Nephron progenitor cell (in vitro differentiated cells): ENCODE data around the gene EMX2.

Experiments used
- DNase-seq: peaks from one replicate; pipeline ENCODE4 v3.0.0; 2021
- H3K27ac Mint-ChIP-seq: 2 replicates; pipeline ENCODE4 v1.8.0; 2021; ENCODE audit warnings: mild to moderate bottlenecking, moderate library complexity, mixed read lengths
- H3K27me3 Mint-ChIP-seq: 2 replicates; pipeline ENCODE4 v1.8.0; 2021; ENCODE audit warnings: mild to moderate bottlenecking, low read depth, mixed read lengths; ENCODE audit not compliant: poor library complexity
- H3K36me3 Mint-ChIP-seq: 2 replicates; pipeline ENCODE4 v1.8.0; 2021; ENCODE audit warnings: low read depth, mixed read lengths
- H3K4me1 Mint-ChIP-seq: 2 replicates; pipeline ENCODE4 v1.8.0; 2021; ENCODE audit warnings: mixed read lengths
- H3K4me3 Mint-ChIP-seq: 2 replicates; pipeline ENCODE4 v1.8.0; 2021; ENCODE audit warnings: mild to moderate bottlenecking, moderate library complexity, mixed read lengths
- H3K9me3 Mint-ChIP-seq: 2 replicates; pipeline ENCODE4 v1.8.0; 2021; ENCODE audit warnings: mild to moderate bottlenecking, moderate library complexity, mixed read lengths
- TF ChIP-seq, protein P1 (sequence below): fragments of 200-600 bp; sonication (generic); IDR thresholded peaks from 2 replicates; pipeline ENCODE4 v1.5.0; 2021; ENCODE audit warnings: antibody characterized with exemption

EMX2 gene

DNA sequence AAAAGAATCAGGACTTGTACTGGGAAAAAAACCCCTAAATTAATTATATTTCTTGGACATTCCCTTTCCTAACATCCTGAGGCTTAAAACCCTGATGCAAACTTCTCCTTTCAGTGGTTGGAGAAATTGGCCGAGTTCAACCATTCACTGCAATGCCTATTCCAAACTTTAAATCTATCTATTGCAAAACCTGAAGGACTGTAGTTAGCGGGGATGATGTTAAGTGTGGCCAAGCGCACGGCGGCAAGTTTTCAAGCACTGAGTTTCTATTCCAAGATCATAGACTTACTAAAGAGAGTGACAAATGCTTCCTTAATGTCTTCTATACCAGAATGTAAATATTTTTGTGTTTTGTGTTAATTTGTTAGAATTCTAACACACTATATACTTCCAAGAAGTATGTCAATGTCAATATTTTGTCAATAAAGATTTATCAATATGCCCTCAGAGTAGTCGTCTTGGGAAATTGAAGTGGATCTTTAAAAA lies 6.6 kb downstream of the EMX2 start:
- H3K36me3 Mint-ChIP-seq = peaks cover 8% of the 10 kb centered on the region
- H3K27ac Mint-ChIP-seq = no peak overlapping the region
- peaks cover 4% of the 10 kb centered on the region for H3K9me3 Mint-ChIP-seq
- no peak overlapping the region for H3K4me3 Mint-ChIP-seq
- peaks cover 76% of the 10 kb centered on the region for H3K4me1 Mint-ChIP-seq
- peaks cover 100% of the 10 kb centered on the region for H3K27me3 Mint-ChIP-seq
- no peak for DNase-seq
- TF ChIP-seq, protein P1, sequence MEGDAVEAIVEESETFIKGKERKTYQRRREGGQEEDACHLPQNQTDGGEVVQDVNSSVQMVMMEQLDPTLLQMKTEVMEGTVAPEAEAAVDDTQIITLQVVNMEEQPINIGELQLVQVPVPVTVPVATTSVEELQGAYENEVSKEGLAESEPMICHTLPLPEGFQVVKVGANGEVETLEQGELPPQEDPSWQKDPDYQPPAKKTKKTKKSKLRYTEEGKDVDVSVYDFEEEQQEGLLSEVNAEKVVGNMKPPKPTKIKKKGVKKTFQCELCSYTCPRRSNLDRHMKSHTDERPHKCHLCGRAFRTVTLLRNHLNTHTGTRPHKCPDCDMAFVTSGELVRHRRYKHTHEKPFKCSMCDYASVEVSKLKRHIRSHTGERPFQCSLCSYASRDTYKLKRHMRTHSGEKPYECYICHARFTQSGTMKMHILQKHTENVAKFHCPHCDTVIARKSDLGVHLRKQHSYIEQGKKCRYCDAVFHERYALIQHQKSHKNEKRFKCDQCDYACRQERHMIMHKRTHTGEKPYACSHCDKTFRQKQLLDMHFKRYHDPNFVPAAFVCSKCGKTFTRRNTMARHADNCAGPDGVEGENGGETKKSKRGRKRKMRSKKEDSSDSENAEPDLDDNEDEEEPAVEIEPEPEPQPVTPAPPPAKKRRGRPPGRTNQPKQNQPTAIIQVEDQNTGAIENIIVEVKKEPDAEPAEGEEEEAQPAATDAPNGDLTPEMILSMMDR = no peak

DNA sequence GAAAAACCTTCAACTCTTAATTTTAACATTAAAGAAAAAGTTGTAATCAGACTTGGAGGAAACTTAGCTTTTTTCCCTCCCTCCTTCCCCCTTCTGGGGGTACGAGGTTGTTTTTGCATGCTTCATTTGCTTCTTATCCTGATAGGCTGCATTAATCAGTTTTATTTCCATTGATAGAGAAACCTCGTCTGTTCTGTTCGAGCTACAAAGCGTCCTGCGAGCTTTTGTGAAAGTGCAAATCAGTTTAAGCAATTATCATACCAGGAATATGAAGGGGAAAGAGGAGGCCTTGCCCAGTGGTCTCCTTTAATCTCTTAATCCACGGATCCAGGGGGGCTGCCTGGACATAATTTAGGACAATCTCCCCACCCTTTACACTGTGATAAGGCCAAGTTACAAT lies 7.5 kb downstream of the EMX2 start:
- H3K4me3 Mint-ChIP-seq = no peak overlapping the region
- TF ChIP-seq, protein P1 = no peak
- H3K27ac Mint-ChIP-seq = no peak overlapping the region
- peaks cover 100% of the 10 kb centered on the region for H3K27me3 Mint-ChIP-seq
- no peak for DNase-seq
- H3K4me1 Mint-ChIP-seq = peaks cover 77% of the 10 kb centered on the region
- H3K9me3 Mint-ChIP-seq = peaks cover 4% of the 10 kb centered on the region
- peaks cover 8% of the 10 kb centered on the region for H3K36me3 Mint-ChIP-seq

DNA sequence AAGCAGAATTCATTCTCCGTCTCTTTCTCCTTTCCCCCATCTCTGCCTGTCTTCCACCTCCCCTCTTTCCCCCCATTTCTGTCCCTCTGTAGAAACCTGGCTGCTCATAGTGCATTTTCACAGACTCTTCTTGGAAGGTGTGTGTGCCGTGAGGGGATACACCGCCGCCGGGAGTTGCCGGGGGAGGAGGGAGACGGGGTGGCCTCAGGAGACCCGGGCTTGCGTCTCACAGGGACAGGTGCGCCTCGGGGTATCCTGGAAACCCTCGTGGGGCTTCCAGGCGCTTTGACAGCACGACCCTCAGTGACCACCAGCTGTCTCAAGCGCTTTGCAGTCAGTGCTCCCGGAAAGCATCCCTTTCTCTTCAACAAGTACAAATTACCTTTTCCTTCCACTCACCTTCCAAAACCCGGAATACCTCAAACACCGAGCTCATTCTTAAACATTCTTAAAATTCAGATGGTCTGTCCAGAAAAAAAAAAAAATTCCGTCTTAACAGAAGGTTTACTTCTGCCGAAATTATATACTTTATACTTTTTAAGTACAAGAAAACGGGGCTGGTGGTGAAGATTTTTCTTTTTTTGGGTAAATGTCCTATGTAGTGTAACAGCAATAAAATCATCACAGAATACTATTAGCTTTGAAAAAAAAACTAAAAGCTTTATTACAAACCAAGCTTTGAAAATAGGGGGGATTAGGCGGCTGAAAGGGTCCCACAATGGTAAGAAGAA lies 8.2 kb downstream of the EMX2 start:
- TF ChIP-seq, protein P1 = no peak
- H3K27ac Mint-ChIP-seq = no peak overlapping the region
- H3K4me3 Mint-ChIP-seq = peak overlapping the region; percentile 76
- H3K4me1 Mint-ChIP-seq = peaks cover 75% of the 10 kb centered on the region
- peaks cover 99% of the 10 kb centered on the region for H3K27me3 Mint-ChIP-seq
- H3K9me3 Mint-ChIP-seq = peaks cover 4% of the 10 kb centered on the region
- peaks cover 8% of the 10 kb centered on the region for H3K36me3 Mint-ChIP-seq
- DNase-seq = no peak

DNA sequence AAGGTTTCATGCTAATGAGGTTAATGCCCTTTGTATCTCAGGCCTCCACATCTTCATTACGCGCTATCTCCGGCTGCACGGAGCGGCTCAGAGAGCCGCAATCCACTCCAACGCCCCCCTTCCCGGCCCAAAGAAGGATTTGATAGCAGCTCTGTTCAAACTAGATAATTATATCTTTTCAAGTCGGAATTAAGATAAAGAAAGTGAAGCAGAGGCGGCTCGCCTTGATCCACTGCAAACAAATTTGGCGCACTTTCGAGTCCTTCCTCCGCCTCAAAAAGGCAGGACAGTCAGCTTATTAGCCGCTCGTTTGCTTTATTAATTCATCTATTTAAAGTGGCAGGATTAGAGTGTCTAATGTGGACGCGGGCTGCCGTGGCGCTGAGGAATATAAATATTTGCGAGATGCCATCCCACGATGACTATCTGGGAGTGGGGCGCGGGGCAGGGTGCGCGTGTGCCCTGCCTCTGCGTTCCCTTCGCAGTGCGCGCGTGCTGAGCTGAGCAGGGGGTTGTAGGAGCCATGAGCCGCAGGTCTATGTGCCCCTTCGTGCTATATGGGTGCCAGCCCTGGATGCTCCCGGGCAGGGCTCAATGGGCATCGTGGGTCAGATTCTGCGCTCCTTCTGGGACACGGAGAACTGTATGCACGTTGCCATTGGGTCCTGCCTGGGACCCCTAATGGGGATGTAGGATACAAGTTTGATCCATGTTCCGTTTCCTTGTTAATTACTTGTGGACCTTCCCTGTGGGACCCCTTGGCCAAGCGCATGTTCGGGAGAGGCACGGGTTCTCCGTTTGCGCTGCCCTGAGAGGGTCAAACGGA lies 9.0 kb downstream of the EMX2 start:
- Mint-ChIP-seq H3K4me3 (peak overlapping the region; percentile 76), H3K27ac (no peak overlapping the region), H3K27me3 (peaks cover 99% of the 10 kb centered on the region), H3K4me1 (peaks cover 67% of the 10 kb centered on the region), H3K36me3 (peaks cover 8% of the 10 kb centered on the region), H3K9me3 (peaks cover 4% of the 10 kb centered on the region)
- no peak for DNase-seq
- TF ChIP-seq, protein P1 = no peak

DNA sequence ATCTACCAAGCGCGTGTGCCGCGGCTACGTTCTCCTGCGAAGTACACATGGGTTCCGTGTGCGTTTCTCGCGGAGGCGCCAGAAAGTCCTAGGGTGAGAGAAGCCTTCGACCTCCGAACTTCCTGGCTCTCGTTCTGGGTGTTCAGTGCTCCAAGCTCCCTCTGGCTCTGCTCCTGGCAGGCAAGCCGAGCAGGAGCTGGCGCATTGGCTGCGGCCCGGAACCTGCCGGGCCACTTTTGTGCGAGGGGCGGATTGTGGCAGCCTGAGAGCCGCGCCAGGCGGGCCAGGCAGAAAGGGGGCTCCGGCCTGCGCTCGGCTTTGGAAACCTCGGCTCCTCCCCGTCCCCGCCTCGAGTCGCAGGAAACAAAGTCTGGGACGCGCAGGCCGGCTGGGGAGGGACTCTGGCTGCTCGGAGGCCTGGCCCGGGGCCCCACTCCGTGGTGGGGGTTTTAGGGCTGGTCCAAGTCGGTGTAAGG lies 9.6 kb downstream of the EMX2 start:
- peak overlapping the region; percentile 29 for H3K27ac Mint-ChIP-seq
- TF ChIP-seq, protein P1 = no peak
- peaks cover 4% of the 10 kb centered on the region for H3K9me3 Mint-ChIP-seq
- peak; percentile 61 for DNase-seq
- H3K4me1 Mint-ChIP-seq = peaks cover 62% of the 10 kb centered on the region
- peaks cover 8% of the 10 kb centered on the region for H3K36me3 Mint-ChIP-seq
- H3K4me3 Mint-ChIP-seq = peak overlapping the region; percentile 76
- peaks cover 97% of the 10 kb centered on the region for H3K27me3 Mint-ChIP-seq
